CD4-positive, alpha-beta T cell (primary cell): Measurements from ENCODE around the gene CGA. TPM values are rescaled to one million over a fixed set of nuclear protein-coding genes. Genes with fewer than 3 reads are reported as not detected.

ENCODE experiments used
- ATAC-seq: fragments of 200-7000 bp; cut with Tn5 transposase; one replicate; pipeline ENCODE4 v1.10.0; 2022; ENCODE audit warnings: mild to moderate bottlenecking; ENCODE audit not compliant: poor library complexity
- CTCF ChIA-PET: fragments of 350-600 bp; sonication (Branson Sonifier 250); formaldehyde crosslinking; loops from one replicate; lab custom pipeline; 2021; ENCODE audit warnings: antibody characterized with exemption, inconsistent platforms; lab: Charles Lee
- POLR2A ChIA-PET: fragments of 350-600 bp; sonication (Branson Sonifier 250); formaldehyde crosslinking; loops from one replicate; lab custom pipeline; 2021; ENCODE audit warnings: antibody characterized with exemption, inconsistent platforms; lab: Charles Lee
- DNase-seq, 14 experiments: peaks; one replicate each; pipeline ENCODE4 v3.0.0-alpha.2; 2013 to 2020; ENCODE audit warnings: mixed read lengths in 2 of 14
- H3K27ac ChIP-seq, 2 donors: one replicate each; pipeline versions ENCODE4 v1.5.1 to v1.7.0; 2013; ENCODE audit warnings: low read length in 2 of 2, low read depth in 1 of 2, mild to moderate bottlenecking in 1 of 2
- H3K27me3 ChIP-seq, 2 experiments: 1 replicate in 1 of 2; 2 replicates in 1 of 2; pipeline versions ENCODE4 v1.6.1 to v1.7.0; 2013; ENCODE audit warnings: low read length in 2 of 2, control low read depth in 1 of 2, mild to moderate bottlenecking in 1 of 2, moderate library complexity in 1 of 2; ENCODE audit not compliant: insufficient read depth in 2 of 2, control insufficient read depth in 1 of 2
- H3K36me3 ChIP-seq: one replicate; pipeline ENCODE4 v1.6.1; 2013; ENCODE audit warnings: low read length, control low read depth; ENCODE audit not compliant: insufficient read depth
- H3K4me1 ChIP-seq: one replicate; pipeline ENCODE4 v1.6.1; 2013; ENCODE audit warnings: low read length, control low read depth; ENCODE audit not compliant: insufficient read depth
- H3K4me3 ChIP-seq: one replicate; pipeline ENCODE4 v1.5.1; 2013; ENCODE audit warnings: mild to moderate bottlenecking, low read length, moderate library complexity
- H3K9me3 ChIP-seq, 2 experiments: 1 replicate in 1 of 2; 2 replicates in 1 of 2; pipeline versions ENCODE4 v1.6.1 to v1.7.0; 2013; ENCODE audit warnings: low read length in 2 of 2, mild to moderate bottlenecking in 2 of 2, control low read depth in 1 of 2, moderate library complexity in 1 of 2; ENCODE audit not compliant: control insufficient read depth in 1 of 2, insufficient read depth in 1 of 2
- H3K27ac Mint-ChIP-seq: one replicate; pipeline ENCODE4 v1.8.0; 2020; ENCODE audit warnings: mixed read lengths
- H3K27me3 Mint-ChIP-seq: one replicate; pipeline ENCODE4 v1.8.0; 2021; ENCODE audit warnings: mixed read lengths
- H3K36me3 Mint-ChIP-seq: one replicate; pipeline ENCODE4 v1.8.0; 2021; ENCODE audit warnings: low read depth, mixed read lengths
- H3K4me1 Mint-ChIP-seq: one replicate; pipeline ENCODE4 v1.8.0; 2021; ENCODE audit warnings: low read depth, mixed read lengths
- H3K4me3 Mint-ChIP-seq: one replicate; pipeline ENCODE4 v1.8.0; 2020; ENCODE audit warnings: mild to moderate bottlenecking, mixed read lengths
- H3K9me3 Mint-ChIP-seq: one replicate; pipeline ENCODE4 v1.8.0; 2020; ENCODE audit warnings: mixed read lengths
- CTCF ChIP-seq: fragments of 200-600 bp; IDR thresholded peaks from one replicate; pipeline ENCODE4 v1.8.0; 2022; ENCODE audit warnings: antibody characterized with exemption, mild to moderate bottlenecking
- intact Hi-C, 2 experiments: fragments of 100-400 bp; cut with DNase I in 1 of 2; cut with micrococcal nuclease in 1 of 2; formaldehyde crosslinking; loops; one replicate each; pipeline versions ENCODE4 v1.15.1 to v1.9.0; 2023 to 2025; cut with DNase I, micrococcal nuclease
- total RNA-seq, 174 experiments: library from RNA in 2 of 174; stranded (reverse) in 2 of 174; gene quantifications; one replicate each; pipeline ENCODE4 v1.2.3 and lab custom pipeline; 2021 to 2026

The CGA gene
- total RNA-seq, 2 experiments from 2014 or later, result not detected

GRCh38 chr6:87070741-87071140 is 24.2 kb downstream of the CGA start:
- H3K4me1 ChIP-seq, result no peaks in the 10 kb centered on the region
- ChIA-PET CTCF (interaction anchor here (1.6 kb wide), 1 partner anchor 8 kb away, joined by 7 read pairs; no protein-coding TSS in a partner anchor), POLR2A (no interaction called here)
- Mint-ChIP-seq H3K27ac (no peak overlapping the region), H3K4me3 (no peak overlapping the region), H3K4me1 (no peaks in the 10 kb centered on the region), H3K27me3 (peaks cover 10% of the 10 kb centered on the region), H3K9me3 (no peaks in the 10 kb centered on the region), H3K36me3 (no peaks in the 10 kb centered on the region)
- no peaks in the 10 kb centered on the region for H3K9me3 ChIP-seq
- no peaks in the 10 kb centered on the region for H3K36me3 ChIP-seq
- H3K27me3 ChIP-seq, result peaks cover 0 to 7% of the 10 kb centered on the region in 2 experiments
- no peak for TF ChIP-seq CTCF
- no peak overlapping the region for H3K4me3 ChIP-seq
- DNase-seq (no peak), ATAC-seq (no peak)
- H3K27ac ChIP-seq, result no peak overlapping the region
- intact Hi-C loops, result no loop called here

GRCh38 chr6:87068795-87069194 is 26.1 kb downstream of the CGA start:
- no peak for TF ChIP-seq CTCF
- no peak overlapping the region for H3K4me3 Mint-ChIP-seq
- Histone ChIP-seq H3K4me3 (no peak overlapping the region), H3K4me1 (no peaks in the 10 kb centered on the region), H3K27ac (no peak overlapping the region), H3K9me3 (no peaks in the 10 kb centered on the region), H3K36me3 (no peaks in the 10 kb centered on the region), H3K27me3 (peaks cover 0 to 7% of the 10 kb centered on the region in 2 experiments)
- peaks cover 16% of the 10 kb centered on the region for H3K27me3 Mint-ChIP-seq
- DNase-seq, result no peak
- intact Hi-C loops, result no loop called here
- no peaks in the 10 kb centered on the region for H3K9me3 Mint-ChIP-seq
- no peak for ATAC-seq
- H3K4me1 Mint-ChIP-seq, result no peaks in the 10 kb centered on the region
- no peaks in the 10 kb centered on the region for H3K36me3 Mint-ChIP-seq
- no peak overlapping the region for H3K27ac Mint-ChIP-seq
- CTCF ChIA-PET, result no interaction called here
- POLR2A ChIA-PET, result no interaction called here

GRCh38 chr6:87066449-87067333 is 28.2 kb downstream of the CGA start:
- Mint-ChIP-seq H3K27me3 (peaks cover 26% of the 10 kb centered on the region), H3K4me1 (no peaks in the 10 kb centered on the region), H3K9me3 (no peaks in the 10 kb centered on the region), H3K4me3 (peak overlapping the region; percentile 17), H3K36me3 (no peaks in the 10 kb centered on the region), H3K27ac (no peak overlapping the region)
- Histone ChIP-seq H3K27ac (no peak overlapping the region), H3K4me1 (no peaks in the 10 kb centered on the region), H3K27me3 (peaks cover 0 to 7% of the 10 kb centered on the region in 2 experiments), H3K9me3 (no peaks in the 10 kb centered on the region), H3K4me3 (no peak overlapping the region), H3K36me3 (no peaks in the 10 kb centered on the region)
- POLR2A ChIA-PET, result interaction anchor here (0.7 to 1.5 kb wide), 2 partner anchors 12 to 341 kb away, joined by 3 to 4 read pairs; no protein-coding TSS in a partner anchor
- ATAC-seq, result no peak
- TF ChIP-seq CTCF, result peak; percentile 34
- intact Hi-C loops, result loop anchor here in 1 of 2 experiments (2.0 kb wide), 1 partner anchor 1804 kb away; no protein-coding TSS in a partner anchor
- CTCF ChIA-PET, result interaction anchor here (3.5 kb wide), 1 partner anchor 13 kb away, joined by 18 read pairs; no protein-coding TSS in a partner anchor
- peak in 10 of 14 experiments; percentile 3 to 66 (median 8) for DNase-seq
